NCI-H510A treated with DMSO at 0.1 percent for 48 hours (cell line): ENCODE results near the gene UPK3B.
"Not testable (repeated sequence)": the region's sequence is repeated elsewhere in the genome, so short reads cannot be mapped to it uniquely, and the experiment has no call there.

Source experiments
- DNase-seq: peaks from one replicate; lab custom pipeline; 2025; lab: John Stamatoyannopoulos, UW

UPK3B gene

GRCh38 chr7:76492139-76492538, 18.2 kb upstream of the UPK3B start:
- not testable (repeated sequence) for DNase-seq

DNA sequence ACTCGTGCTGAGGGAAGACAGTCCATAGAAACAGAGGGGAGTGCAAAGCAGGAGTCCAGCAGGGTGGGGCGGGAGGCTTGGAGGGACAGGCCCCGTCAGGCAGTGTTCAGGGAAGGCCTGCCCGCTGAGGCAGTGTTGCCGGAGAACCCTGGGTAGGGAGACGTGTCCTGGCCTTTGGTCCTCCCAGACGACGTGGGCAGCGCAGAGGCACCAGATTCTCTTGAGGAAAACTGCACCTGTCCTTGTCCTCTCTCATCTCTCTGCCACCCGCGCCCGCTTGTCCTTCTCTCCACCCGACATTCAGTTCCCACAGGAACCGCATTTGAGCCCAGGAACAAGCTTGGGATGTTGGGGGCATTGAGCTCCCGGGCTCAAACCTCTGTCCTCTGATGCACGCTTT, 14.6 kb upstream of the UPK3B start:
- DNase-seq = not testable (repeated sequence)

DNA sequence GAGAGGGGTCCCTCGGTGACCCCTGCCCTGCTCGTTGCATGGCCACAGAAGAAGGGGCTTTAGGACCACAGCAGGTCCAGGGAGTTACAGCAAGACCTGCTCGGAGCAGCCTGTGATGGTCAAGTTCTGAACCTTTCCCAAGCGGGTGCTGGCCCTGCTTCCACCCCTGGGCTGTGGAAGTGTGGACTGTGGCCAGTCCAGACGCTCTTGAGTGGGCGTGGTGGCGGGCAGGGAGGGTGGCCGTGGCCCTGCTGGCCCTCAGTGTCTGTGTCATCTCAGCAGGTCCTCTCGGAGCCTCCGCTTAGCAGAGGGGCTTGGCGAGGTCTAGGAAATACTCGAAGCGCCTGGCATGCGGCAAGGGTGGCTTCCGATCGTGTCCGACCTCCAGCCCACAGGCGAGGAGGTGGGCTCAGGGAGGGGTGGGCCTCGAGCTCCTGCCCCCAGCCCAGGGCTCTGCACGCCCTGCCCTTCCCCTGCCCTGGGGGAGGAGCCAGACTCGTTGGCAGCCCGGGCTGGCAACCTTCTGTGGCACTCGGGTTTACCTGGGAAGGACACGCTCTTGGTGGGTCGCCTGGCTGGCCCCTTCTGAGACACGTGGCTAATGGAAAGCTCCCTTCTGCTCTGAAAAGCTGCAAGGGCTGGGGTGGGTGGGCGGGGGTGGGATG, 12.3 kb upstream of the UPK3B start:
- DNase-seq = not testable (repeated sequence)

DNA sequence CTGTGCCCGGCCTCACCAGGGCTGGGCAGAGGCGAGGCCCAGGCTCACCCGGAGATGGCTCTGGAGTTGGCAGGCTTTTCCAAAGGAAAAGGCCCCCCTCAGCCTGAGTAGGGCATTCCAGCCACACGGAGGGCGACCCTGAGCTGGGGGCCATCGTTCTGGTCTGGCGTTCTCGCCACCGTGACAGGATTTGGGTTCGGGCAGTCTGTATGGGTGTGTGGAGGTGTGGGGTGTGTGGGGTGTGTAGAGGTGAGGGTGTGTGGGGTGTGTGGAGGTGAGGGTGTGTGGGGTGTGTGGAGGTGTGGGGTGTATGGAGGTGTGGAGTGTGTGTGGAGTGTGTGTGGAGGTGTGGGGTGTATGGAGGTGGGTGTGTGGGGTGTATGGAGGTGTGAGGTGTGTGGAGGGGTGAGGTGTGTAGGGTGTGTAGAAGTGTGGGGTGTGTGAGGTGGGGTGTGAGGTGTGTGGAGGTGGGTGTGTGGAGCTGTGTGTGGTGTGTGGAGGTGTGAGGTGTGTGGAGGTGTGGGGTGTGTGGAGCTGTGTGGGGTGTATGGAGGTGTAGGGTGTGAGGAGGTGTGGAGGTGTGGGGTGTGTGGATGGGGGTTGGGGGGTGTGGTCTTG, 11.7 kb upstream of the UPK3B start:
- not testable (repeated sequence) for DNase-seq

DNA sequence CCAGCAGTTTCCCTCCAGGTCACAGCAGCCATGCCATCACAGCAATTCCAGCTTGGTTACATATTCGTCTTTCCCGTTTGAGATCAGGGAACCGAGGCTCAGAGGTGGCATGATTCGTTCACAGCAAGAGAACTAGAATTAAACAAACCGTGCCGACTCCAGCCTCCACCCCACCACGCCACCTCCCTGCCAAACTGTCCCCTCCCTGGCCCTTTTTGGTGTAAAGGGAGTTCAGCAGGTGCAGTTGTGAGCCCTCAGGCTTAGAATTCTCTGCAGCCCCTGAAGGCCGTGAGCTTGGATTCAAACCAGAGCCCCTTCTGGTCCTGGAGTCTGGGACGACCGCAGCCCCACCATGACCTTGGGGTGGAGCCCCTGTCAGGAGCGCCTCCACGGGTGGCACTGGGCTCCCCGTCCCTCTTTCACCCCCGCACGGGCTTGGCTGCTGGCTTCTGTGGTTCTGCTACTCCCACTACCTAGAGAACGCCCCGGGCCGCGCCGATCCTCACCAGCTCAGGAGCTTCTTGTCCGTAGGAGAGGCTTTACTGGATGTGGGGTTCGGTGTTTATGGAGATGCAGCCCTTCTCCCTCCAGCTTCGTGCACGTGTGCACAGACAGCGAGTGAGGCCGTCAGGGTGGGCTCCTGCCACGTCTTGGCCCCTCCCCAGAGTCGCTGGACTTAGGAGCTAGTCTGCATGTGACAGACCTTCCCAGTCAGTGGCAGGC, 11.0 kb upstream of the UPK3B start:
- DNase-seq = not testable (repeated sequence)

DNA sequence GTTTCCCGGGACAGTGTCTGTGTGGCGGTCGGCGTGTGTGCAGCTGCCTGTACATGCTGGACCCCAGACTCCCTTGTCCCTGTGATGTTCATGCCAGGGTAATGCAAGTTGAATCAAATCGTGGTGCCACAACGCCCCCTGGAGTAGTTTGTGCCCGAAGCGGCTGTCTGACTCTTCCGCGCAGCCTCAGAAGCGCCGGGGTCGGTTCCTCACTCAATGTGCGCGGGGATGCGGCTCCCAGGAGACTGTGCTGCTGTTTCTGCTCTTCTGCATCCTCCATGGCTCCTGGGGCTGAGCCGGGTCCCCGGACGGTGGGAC, 10.5 kb upstream of the UPK3B start:
- DNase-seq = not testable (repeated sequence)

DNA sequence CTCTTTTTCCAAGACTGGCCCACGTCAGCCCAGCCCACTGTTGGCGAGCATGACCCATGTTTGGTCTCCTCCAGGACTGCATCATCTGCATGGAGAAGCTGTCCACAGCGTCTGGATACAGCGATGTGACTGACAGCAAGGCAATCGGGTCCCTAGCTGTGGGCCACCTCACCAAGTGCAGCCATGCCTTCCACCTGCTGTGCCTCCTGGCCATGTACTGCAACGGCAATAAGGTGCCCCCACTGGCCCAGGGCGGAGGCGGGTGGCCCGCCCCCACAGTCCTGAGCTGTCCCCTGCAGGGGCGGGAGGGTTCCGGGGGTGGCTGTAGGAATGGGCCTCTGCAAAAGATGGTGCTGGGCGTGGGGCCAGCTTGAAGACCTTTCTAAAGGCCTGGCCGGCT, 8.1 kb upstream of the UPK3B start:
- DNase-seq = not testable (repeated sequence)

- not testable (repeated sequence) for DNase-seq
Measured at GRCh38 chr7:76502836-76503235, 7.5 kb upstream of the UPK3B start.

- DNase-seq = not testable (repeated sequence)
Measured at GRCh38 chr7:76503244-76503643, 7.1 kb upstream of the UPK3B start.

GRCh38 chr7:76504351-76505167, 5.8 kb upstream of the UPK3B start:
- DNase-seq = not testable (repeated sequence)

DNA sequence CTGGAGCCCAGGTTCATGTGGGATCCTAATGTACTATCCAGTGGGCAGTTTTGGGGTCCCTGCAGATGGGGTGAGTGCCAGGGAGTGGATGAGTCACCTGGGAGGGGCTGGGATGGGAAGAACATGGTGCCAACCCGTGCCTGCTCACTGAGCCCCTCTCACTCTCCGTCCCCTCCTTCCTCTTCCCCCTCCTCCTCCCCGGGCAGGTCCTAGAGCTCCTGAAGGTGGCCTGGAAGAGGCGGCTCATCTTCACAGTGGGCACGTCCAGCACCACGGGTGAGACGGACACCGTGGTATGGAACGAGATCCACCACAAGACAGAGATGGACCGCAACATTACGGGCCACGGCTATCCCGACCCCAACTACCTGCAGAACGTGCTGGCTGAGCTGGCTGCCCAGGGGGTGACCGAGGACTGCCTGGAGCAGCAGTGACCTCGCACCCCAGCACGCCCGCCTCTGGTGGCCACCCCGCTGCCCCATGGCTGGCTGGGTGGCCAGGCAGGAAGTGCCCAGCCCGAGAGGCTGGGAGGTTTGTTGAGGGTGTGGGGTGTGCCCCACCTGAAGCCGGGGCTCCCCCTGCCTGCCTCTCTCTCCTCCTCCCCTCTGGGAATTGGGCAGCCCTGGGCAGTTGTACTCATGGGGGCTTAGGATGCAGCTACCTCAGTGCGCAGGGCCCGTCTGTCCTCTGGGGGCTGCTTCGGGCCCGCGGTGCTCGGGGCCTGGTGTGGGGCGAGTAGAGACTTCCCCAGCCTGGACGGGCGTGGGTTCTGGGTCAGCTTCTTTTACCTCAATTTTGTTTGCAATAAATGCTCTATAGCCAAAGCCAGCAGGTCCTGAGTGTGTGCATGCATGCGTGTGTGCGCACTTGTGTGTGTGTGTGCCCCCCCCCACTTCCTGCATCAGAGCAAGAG, 4.9 kb upstream of the UPK3B start:
- DNase-seq = no peak

DNA sequence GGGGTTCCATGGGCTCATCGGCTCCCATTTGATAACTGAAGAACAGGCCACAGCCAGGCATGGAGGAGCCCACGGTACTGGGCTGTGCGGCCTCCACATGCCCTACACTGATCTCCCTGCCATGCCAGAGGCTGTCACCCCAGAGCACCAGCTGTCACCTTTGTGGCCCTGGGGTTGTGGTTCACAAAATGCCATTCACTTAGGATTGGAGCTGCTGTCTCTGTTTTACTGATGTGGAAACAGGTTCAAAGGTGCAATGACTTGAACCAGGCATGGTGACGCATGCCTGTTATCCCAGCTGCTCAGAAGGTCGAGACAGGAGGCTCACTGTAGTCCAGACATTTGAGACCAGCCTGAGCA, 4.3 kb upstream of the UPK3B start:
- no peak for DNase-seq

GRCh38 chr7:76506643-76507042, 3.7 kb upstream of the UPK3B start:
- DNase-seq = not testable (repeated sequence)

- DNase-seq = no peak
Measured at GRCh38 chr7:76507723-76508406, 2.5 kb upstream of the UPK3B start.

- DNase-seq = not testable (repeated sequence)
Measured at GRCh38 chr7:76511200-76511910, 1.0 kb downstream of the UPK3B start.

GRCh38 chr7:76511911-76512885, 1.8 kb downstream of the UPK3B start:
- DNase-seq = not testable (repeated sequence)

DNA sequence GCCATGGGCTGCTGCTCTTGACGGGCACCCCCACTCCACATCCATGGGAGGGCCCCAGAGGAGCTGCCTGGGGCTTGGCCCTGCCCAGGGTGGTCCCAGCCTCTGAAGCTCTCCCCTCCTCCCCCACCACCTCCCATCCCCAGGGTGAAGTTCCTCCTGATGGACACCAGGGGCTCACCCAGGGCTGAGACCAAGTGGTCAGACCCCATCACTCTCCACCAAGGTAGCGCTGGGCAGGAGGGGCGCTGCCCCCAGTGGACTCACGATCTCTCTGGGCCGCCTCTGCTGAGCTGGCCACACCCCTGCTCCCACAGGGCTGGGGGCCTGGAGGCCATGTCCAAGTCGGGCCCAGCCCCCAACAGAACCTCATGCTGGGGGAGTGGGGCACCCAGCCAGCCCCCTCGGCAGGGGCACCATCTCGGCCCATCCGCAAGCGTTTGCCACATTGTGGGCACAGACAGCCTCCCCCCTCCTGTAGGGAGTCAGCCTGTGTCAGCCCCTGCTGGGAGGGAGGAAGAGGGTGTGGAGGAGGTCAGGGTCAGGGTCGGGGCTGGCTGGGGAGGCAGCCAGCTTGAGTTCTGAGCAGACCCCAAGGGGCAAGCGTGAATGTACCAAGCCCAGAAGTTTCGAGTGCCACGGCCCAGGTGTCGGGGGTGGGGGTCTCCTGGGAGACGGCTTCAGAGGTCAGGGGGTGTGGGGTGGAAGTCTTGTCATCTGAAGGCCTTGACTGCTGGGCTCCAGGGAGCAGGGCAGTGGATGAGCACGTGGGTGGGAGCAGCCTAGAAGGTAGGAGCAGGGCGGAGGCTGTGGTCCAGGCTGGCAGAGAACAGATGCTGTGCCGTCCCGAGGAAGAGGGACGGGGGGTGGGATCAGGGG, 2.8 kb downstream of the UPK3B start:
- DNase-seq = no peak
